PC-3 (cell line): ENCODE measurements around the gene CD177. TPM values are rescaled to one million over a fixed set of nuclear protein-coding genes. Genes with fewer than 3 reads are reported as not detected.
"Not testable (repeated sequence)": the region's sequence is repeated elsewhere in the genome, so short reads cannot be mapped to it uniquely, and the experiment has no call there.

Experiments used
- ATAC-seq: fragments of 200-7000 bp; cut with Tn5 transposase; 2 replicates; pipeline ENCODE4 v1.9.1; 2020; ENCODE audit warnings: mild to moderate bottlenecking, moderate library complexity
- BruUV-seq: library from RNA; stranded (reverse); fragments of 400-500 nt; replicated peaks from 2 replicates; lab custom pipeline; 2021; lab: Mats Ljungman, UMichigan
- CTCF ChIA-PET: fragments of 300-600 bp; sonication (Branson Sonifier 250); formaldehyde crosslinking; loops from one replicate; lab custom pipeline; 2022; ENCODE audit warnings: antibody characterized with exemption; lab: Charles Lee
- POLR2A ChIA-PET: fragments of 300-600 bp; sonication (Branson Sonifier 250); formaldehyde crosslinking; loops from one replicate; lab custom pipeline; 2022; ENCODE audit warnings: antibody characterized with exemption; ENCODE audit not compliant: unreplicated experiment; lab: Charles Lee
- DNase-seq: peaks from one replicate; pipeline ENCODE4 v3.0.0-alpha.2; 2015
- H2AFZ ChIP-seq: fragments of 300-600 bp; sonication (generic); 2 replicates; pipeline ENCODE4 v1.6.0; 2016; ENCODE audit warnings: antibody characterized with exemption, low read length
- H3F3A ChIP-seq: fragments of 300-600 bp; sonication (generic); one replicate; pipeline ENCODE4 v1.6.0; 2017; ENCODE audit warnings: antibody characterized with exemption, low read length, control low read depth, mild to moderate bottlenecking; ENCODE audit not compliant: unreplicated experiment
- H3K27ac ChIP-seq: fragments of 300-600 bp; sonication (generic); 2 replicates; pipeline ENCODE4 v1.5.1; 2016; ENCODE audit warnings: mild to moderate bottlenecking, low read length
- H3K27me3 ChIP-seq: fragments of 300-600 bp; sonication (generic); 2 replicates; pipeline ENCODE4 v1.6.1; 2016; ENCODE audit warnings: low read length, mixed read lengths
- H3K36me3 ChIP-seq: fragments of 300-600 bp; sonication (generic); 2 replicates; pipeline ENCODE4 v1.6.1; 2016; ENCODE audit warnings: low read depth, mixed run types, low read length, mixed read lengths
- H3K4me1 ChIP-seq: fragments of 300-600 bp; sonication (generic); 2 replicates; pipeline ENCODE4 v1.5.1; 2016; ENCODE audit warnings: low read length; ENCODE audit not compliant: insufficient read depth
- H3K4me2 ChIP-seq: fragments of 300-600 bp; sonication (generic); 2 replicates; pipeline ENCODE4 v1.6.0; 2016; ENCODE audit warnings: low read length
- H3K4me3 ChIP-seq: fragments of 300-600 bp; sonication (generic); 2 replicates; pipeline ENCODE4 v1.5.1; 2016; ENCODE audit warnings: mild to moderate bottlenecking, low read length, mixed read lengths
- H3K79me2 ChIP-seq: fragments of 300-600 bp; sonication (generic); 2 replicates; pipeline ENCODE4 v1.6.1; 2017; ENCODE audit warnings: low read length, mixed read lengths
- H3K9ac ChIP-seq: fragments of 300-600 bp; sonication (generic); 2 replicates; pipeline ENCODE4 v1.6.0; 2016; ENCODE audit warnings: mild to moderate bottlenecking, low read length
- H3K9me2 ChIP-seq: fragments of 300-600 bp; sonication (generic); replicated peaks from 2 replicates; pipeline ENCODE4 v1.6.1; 2016; ENCODE audit warnings: mixed run types, low read length, mixed read lengths
- H3K9me3 ChIP-seq: fragments of 300-600 bp; sonication (generic); 2 replicates; pipeline ENCODE4 v1.6.1; 2016; ENCODE audit warnings: low read length, mixed read lengths
- H4K20me1 ChIP-seq: fragments of 300-600 bp; sonication (generic); 2 replicates; pipeline ENCODE4 v1.6.1; 2016; ENCODE audit warnings: low read length, mixed read lengths
- EZH2 ChIP-seq: fragments of 300-600 bp; sonication (generic); IDR thresholded peaks from one replicate; pipeline ENCODE4 v1.6.1; 2017; ENCODE audit warnings: antibody characterized with exemption, mild to moderate bottlenecking, low read length; ENCODE audit not compliant: unreplicated experiment
- EZH2phosphoT487 ChIP-seq: fragments of 300-600 bp; sonication (generic); IDR thresholded peaks from 2 replicates; pipeline ENCODE4 v1.6.1; 2018; ENCODE audit warnings: mild to moderate bottlenecking, antibody characterized with exemption, low read length, borderline replicate concordance
- intact Hi-C: fragments of 100-400 bp; cut with micrococcal nuclease; formaldehyde crosslinking; loops from 2 replicates; pipeline ENCODE4 v1.9.0; 2023
- total RNA-seq: library from RNA; depleted of rRNA; stranded (reverse); fragments of >200 nt; gene quantifications from 2 replicates; pipeline ENCODE4 v1.2.3, GENCODE V29; 2014
- TF ChIP-seq, protein P1 (sequence below): fragments of 300-600 bp; sonication (generic); conservative IDR thresholded peaks from 2 replicates; pipeline ENCODE4 v1.5.1; 2017; ENCODE audit warnings: antibody characterized with exemption, low read depth, mild to moderate bottlenecking, low read length

Gene CD177
- total RNA-seq, 1 experiment from 2014 or later: 0.55 TPM

DNA sequence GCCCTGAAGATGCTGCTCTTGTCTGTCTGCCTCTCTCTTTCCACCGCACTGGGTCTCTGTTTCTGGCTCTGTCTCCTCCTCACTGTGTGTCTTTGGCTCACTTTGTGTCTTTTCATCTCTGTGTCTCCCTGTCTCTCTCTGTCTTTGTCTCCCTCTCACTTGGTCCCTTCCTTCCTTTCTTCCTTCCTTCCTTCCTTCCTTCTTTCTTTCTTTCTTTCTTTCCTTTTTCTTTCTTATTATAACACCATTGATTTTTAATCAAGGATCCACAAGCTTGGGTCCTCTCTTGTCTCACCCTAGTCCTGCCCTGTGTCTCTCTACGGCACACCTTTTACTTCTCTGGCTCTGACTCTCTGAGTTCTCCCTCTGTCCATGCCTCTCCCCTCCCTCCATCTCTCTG is 14.3 kb downstream of the CD177 start:
- Histone ChIP-seq H3K27me3 (no peaks in the 10 kb centered on the region), H3K4me3 (no peak overlapping the region), H3F3A (no peaks in the 10 kb centered on the region), H3K4me1 (no peaks in the 10 kb centered on the region), H3K9ac (no peak overlapping the region), H3K4me2 (no peak overlapping the region), H3K79me2 (no peaks in the 10 kb centered on the region), H3K27ac (no peak overlapping the region), H2AFZ (no peak overlapping the region), H3K9me3 (no peaks in the 10 kb centered on the region), H3K36me3 (no peaks in the 10 kb centered on the region), H4K20me1 (no peaks in the 10 kb centered on the region), H3K9me2 (no peaks in the 10 kb centered on the region)
- DNase-seq: no peak
- TF ChIP-seq EZH2 (no peak), EZH2phosphoT487 (no peak)
- TF ChIP-seq, protein P1, sequence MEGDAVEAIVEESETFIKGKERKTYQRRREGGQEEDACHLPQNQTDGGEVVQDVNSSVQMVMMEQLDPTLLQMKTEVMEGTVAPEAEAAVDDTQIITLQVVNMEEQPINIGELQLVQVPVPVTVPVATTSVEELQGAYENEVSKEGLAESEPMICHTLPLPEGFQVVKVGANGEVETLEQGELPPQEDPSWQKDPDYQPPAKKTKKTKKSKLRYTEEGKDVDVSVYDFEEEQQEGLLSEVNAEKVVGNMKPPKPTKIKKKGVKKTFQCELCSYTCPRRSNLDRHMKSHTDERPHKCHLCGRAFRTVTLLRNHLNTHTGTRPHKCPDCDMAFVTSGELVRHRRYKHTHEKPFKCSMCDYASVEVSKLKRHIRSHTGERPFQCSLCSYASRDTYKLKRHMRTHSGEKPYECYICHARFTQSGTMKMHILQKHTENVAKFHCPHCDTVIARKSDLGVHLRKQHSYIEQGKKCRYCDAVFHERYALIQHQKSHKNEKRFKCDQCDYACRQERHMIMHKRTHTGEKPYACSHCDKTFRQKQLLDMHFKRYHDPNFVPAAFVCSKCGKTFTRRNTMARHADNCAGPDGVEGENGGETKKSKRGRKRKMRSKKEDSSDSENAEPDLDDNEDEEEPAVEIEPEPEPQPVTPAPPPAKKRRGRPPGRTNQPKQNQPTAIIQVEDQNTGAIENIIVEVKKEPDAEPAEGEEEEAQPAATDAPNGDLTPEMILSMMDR: no peak
- intact Hi-C loops: no loop called here
- CTCF ChIA-PET: no interaction called here
- POLR2A ChIA-PET: no interaction called here
- BruUV-seq: no TSS peak
- ATAC-seq: no peak

DNA sequence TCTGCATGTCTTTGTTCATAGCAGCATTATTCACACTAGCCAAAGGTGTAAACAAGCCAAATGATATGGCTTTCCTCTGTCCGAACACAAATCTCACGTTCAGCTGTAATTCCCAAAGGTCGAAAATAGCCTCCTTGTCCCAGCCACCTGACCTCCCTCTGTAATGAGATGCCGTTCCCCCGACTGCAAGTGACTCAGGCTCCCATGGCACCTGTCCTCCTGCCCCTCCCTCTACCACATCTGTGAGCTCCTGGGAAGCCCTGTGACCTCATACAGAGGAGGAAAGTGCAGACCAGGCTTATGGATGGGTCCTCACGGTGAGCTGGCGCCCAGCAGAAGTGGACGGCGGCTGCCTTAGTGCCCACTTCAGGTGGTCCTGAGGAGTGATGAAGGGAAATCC is 15.4 kb downstream of the CD177 start:
- intact Hi-C loops, H3K9me2 ChIP-seq, H3K27ac ChIP-seq, H2AFZ ChIP-seq, ATAC-seq, H3K36me3 ChIP-seq, H3K27me3 ChIP-seq, BruUV-seq, H3K79me2 ChIP-seq, H3K4me2 ChIP-seq, CTCF ChIA-PET, DNase-seq, H3F3A ChIP-seq, H3K4me1 ChIP-seq, H3K9me3 ChIP-seq, POLR2A ChIA-PET, H3K4me3 ChIP-seq, H4K20me1 ChIP-seq, H3K9ac ChIP-seq: not testable (repeated sequence)

DNA sequence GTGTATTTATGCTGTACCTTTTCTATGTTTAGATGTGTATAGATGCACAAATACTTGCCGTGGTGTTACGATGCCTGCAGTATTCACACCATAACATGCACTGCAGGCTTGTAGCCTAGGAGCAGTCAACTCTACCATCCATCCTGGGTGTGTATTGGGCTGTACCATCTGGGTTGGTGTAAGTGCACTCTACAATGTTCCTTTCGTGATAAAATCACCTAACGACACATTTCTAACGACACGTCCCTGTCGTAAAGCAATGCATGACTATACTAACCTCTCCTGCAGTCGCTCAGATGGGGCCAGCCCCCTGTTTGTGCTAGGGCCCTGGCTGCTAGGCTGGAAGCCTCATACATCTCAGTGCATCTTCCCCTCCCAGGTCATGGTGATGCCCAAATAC is 18.4 kb downstream of the CD177 start:
- ATAC-seq (no peak), DNase-seq (no peak)
- H3F3A ChIP-seq: no peaks in the 10 kb centered on the region
- no peak overlapping the region for H3K4me3 ChIP-seq
- H2AFZ ChIP-seq: no peak overlapping the region
- no peak overlapping the region for H3K27ac ChIP-seq
- ChIA-PET CTCF (no interaction called here), POLR2A (no interaction called here)
- no peaks in the 10 kb centered on the region for H3K4me1 ChIP-seq
- no TSS peak for BruUV-seq
- TF ChIP-seq, protein P1: no peak
- TF ChIP-seq EZH2phosphoT487 (no peak), EZH2 (no peak)
- H3K9ac ChIP-seq: no peak overlapping the region
- no peaks in the 10 kb centered on the region for H3K9me2 ChIP-seq
- no peaks in the 10 kb centered on the region for H4K20me1 ChIP-seq
- no peaks in the 10 kb centered on the region for H3K79me2 ChIP-seq
- no peaks in the 10 kb centered on the region for H3K27me3 ChIP-seq
- no peaks in the 10 kb centered on the region for H3K36me3 ChIP-seq
- H3K4me2 ChIP-seq: no peak overlapping the region
- no peaks in the 10 kb centered on the region for H3K9me3 ChIP-seq
- intact Hi-C loops: no loop called here
